HG02763 (cell line): ENCODE measurements around the gene FAM117A.
"Not testable (repeated sequence)": the region's sequence is repeated elsewhere in the genome, so short reads cannot be mapped to it uniquely, and the experiment has no call there.

Experiments
- ATAC-seq: cut with Tn5 transposase; IDR thresholded peaks from one replicate; pipeline ENCODE4 v1.9.1; 2021; ENCODE audit warnings: mild to moderate bottlenecking, moderate library complexity; ENCODE audit not compliant: unreplicated experiment

The FAM117A gene

DNA sequence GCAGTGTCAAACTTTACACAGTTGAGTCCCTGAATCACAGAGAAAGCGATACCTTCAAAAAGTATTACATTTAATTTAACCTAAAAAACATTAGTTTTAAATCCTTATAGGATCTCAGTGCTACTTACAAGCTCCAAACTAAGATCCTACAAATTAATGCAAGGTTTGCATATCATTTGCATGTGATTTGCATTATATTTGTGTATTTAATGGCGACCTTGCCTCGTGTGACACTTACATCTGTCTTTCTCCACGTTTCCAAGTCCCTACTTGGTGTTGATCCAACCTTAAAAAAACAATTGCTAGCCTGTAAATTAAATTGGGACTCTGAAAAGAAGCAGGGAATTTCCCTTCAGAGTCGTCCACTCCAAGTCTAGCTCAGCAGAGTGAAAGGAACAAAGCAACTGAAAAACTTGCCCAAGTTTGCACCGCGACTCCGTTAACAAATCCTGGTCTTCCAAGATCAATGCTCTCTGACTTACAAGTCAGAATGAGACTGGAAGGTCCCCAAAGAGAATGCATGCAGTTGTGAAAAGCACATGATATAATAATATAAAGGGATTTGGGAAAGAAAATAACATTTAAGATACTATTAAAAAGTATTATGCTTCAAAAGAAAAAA lies 739 bp upstream of the FAM117A start:
- ATAC-seq = no peak

DNA sequence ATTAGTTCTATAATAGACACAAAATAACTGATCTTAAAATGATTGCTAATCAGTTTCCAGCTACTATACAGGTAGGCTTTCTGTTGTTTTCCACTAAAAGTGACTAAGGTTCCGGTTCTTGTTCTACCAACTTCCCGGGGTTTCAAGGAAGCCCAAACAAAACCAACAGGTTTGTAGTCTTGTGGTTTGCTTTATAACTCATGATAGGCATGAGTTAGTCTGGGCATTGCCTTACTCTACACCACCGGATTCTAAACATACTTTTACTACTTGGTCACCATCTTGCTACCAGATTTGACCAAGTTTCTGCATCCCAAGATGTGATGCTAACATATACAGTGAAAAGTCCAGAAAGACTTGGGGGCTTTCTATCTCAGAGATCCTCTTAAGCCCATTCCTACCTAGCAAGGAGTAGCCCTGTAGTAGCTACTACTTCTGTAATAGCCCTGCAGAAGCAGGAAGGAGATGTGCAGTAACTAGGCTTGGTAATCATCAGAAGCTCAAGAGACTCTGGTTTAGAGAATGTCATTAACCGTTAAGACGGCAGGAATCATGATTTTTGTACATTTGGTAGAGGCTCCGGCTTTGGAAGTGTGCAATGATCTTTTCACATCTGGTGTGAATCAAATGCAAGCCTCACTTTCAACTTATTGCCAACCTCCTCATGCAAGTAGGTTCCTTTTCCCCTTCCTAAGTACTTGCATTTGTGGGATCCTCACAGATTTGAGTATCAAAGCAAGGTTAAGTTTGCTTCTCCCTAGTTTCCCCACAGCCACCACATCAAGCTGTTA lies 1.6 kb downstream of the FAM117A start:
- ATAC-seq = no peak

DNA sequence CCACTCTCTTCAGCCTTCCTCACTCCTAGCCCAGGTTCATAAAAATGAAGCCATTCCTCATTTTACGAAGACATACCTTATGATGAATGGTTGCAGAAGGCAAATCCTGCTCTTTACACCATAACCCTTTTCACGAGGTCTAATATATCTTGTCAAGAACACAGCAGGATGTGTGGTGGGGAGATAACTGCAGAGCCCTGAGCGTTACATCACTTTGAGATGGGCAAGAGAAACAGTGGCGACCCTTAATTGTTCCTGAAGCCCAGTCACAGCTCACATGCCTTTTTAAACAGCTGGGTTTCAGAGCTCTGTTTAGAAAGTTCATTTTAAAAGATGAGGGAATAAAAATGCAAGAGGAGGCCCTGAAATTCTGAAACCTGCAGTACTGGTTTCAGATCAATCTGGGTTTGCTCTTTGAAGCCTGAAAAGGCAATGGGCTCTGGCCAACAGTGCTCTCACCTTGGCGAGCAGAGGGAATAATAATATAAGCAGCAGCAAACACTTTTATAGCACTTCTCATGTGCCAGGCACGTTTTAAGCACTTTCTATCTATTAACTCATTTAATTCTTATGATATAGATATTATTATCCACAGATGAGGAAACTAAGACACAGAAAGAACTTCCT lies 2.9 kb downstream of the FAM117A start:
- no peak for ATAC-seq

DNA sequence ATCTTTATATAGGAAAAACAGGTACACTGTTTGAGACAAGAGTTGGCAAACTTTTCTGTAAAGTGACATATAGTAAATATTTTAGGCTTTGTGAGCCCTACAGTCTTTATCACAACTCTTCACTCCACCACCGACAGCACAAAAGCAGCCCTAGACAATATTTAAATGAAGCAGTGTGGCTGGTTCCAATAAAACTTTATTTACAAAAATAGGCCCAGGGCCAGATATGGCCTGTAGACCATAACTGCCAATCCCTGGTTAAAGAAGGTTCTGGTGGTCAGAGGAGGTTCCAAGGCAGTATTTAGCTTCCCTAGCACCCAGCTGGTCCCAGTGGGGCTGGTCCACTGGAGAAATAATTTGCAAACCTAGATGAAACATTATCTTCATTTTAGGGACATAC lies 3.6 kb downstream of the FAM117A start:
- no peak for ATAC-seq

DNA sequence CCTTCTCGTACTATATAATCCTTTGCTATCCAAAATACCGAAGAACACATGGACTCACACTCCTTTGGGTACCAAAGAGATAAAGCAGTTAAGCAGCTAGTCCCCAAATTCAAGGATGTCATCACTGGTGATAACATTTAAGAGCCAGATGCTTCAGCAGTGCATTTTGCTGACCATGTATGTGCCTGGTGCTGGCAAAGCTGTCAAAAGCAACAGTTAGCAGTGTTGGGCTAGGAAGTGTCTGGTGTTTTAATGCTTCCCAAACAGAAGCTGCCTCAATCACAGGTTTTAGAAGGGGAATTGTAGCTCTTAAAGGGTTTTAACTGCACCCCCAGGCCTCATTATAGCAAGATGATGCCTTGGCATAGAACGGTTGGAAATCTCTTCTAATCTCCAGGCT lies 4.7 kb downstream of the FAM117A start:
- no peak for ATAC-seq

DNA sequence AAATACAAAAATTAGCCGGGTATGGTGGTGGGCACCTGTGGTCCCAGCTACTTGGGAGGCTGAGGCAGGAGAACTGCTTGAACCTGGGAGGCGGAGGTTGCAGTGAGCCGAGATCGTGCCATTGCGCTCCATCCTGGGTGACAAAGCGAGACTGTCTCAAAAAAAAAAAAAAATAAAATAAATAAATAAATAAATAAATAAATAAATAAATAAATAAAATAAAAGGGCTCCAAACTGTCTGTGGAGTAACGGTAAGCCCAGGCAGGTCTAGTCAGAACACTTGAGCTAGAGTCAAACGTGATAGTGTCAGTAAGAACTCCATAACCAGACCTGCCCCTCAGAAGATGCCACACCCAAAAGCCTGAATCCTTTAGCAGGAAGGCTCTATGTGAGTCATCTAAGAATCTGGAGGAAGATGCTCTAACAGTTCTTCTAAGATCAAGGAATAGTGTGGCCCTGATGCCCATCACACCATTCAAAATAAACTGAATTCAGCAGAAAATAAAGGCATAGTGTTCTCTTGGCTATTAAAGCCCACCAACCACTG lies 5.4 kb downstream of the FAM117A start:
- ATAC-seq = not testable (repeated sequence)

DNA sequence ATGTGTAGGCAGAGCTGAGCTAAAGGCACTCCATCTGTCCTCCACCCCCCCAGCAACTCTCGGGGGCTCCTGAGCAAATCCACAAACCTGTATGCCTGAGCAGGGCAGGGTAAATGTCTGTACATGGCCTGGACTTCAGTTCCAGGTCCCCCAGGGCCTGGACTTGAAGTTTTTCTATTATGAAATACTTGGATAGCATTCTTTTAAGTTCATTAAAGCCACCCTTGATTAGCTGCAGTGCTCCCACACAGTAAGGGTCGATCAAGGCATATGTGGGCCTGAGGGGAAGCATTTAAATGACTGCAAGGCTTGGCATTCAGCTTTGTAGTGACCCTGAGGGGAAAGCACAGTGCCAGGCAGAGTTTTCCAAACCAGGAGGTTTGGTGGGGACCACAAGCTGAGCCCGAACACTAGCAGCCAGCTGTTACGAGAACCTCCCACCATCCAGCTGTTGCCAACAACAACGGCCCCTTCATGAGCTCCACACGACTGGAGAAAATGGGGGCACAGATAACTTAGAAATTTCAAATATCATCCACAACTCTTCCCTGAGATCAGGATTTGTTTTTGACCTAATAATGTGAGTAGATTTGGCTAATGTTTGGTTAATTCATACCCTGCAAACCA lies 6.7 kb downstream of the FAM117A start:
- no peak for ATAC-seq

DNA sequence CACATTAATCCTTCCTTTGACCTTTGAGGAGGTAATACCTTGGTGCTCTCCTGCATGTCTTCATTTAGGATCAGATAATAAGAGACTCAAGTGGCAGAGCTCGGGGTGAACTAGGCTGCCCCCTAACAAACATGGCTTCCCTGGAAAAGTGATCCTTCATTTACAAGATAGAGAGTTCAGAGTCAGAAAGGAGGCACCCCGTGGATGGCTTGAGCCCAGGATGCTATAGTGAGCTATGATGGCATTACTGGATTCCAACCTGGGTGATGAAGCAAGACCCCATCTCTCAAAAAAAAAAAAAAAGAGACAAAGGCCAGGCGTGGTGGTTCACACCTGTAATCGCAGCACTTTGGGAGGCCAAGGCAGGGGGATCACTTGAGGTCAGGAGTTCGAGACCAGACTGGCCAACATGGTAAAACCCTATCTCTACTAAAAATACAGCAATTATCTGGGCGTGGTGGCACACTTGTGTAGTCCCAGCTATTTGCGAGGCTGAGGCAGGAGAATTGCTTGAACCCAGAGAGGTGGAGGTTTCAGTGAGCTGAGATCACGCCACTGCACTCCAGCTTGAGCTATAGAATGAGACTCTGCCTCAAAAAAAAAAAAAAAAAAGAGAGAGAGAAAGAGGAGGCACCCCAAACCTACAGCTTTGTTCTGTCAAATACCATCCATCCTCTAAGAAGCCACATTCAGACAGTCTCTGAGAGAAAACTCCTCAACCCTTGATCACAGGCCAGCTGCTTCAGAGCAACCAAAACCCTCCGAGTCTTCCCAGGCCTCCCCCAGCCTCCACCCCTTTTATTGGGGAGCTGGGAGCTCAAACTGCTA lies 7.4 kb downstream of the FAM117A start:
- no peak for ATAC-seq

DNA sequence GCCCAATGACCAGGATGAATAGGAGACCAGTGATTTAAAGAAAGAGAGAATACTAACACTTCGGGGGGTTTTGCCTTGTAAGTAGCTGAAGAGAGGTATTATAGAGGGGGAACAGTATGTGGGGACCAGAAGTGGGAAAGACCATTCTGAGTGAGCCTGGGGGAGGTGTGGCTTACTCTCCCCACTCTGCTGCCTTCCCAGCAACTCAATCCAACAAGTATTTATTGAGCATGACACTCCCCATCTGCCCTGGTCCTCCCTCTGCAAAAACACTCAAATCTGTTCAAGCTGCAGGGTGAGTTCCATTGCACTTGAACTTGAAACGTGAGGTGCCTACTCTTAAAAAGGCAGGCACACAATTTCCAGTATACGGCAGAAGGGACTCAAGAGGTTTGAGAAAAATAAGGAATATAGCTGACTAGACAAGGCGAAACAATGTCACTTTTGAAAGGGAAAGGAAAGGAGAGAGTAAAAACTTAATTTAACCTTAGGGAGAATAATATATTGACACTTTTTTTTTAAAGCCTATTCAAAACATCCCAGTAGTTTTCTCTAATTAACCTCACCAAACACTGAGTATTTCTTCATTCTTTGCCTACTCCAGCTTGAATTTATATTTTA lies 8.2 kb downstream of the FAM117A start:
- ATAC-seq = no peak

DNA sequence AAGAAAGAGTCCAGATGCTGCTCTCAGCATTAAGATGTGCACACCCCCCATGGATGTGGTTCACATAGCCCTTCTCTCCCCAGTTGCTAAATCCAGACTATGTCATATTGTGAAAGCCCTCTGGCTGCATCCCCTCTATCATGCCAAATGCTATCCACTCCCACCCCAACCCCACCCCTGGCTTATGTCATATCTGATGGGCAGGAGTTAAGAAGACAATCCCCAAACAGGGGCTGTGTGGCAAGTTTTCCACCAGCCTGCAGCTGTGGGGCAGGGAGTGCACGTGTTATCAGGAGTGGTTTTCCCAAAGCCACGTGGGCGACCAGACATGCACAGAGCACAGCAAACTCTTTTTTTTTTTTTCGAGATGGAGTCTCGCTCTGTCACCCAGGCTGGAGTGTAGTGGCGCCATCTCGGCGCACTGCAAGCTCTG lies 10.0 kb downstream of the FAM117A start:
- no peak for ATAC-seq

DNA sequence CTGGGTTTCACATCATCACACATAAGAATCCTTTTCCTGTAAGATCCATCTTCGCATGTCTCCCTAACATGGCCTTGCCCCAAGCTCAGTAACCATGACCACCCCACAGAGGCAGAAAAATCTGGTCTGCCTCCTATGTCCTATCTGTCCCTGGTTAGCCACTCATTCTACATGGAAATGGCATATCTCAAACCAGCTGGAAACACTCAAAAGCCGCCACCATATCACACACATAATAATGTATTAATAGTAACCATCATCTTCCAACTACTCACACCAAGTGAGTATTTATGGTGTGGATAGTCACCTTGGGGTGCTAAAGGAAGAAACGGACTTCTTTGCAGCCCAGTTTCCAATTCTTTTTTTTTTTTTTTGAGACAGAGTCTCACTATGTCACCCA lies 11.4 kb downstream of the FAM117A start:
- no peak for ATAC-seq

DNA sequence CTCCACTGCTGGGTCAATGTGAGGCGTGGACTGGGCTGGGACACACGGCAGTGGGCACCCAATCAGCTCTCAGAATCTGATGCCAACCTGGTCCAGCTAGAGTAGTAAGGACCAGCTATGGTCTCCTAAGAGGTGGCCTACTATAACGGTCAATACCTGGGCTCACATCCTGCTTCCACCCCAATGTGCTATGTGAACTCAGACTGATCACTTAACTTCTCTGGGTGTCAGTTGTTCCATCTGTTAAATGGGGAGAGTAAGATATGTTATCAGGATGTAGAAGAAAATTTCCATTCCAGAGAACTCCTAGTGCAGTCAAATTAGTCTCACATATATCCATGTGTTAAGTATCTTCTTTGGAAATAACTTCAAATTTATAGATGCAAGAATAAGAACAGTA lies 14.2 kb downstream of the FAM117A start:
- no peak for ATAC-seq

DNA sequence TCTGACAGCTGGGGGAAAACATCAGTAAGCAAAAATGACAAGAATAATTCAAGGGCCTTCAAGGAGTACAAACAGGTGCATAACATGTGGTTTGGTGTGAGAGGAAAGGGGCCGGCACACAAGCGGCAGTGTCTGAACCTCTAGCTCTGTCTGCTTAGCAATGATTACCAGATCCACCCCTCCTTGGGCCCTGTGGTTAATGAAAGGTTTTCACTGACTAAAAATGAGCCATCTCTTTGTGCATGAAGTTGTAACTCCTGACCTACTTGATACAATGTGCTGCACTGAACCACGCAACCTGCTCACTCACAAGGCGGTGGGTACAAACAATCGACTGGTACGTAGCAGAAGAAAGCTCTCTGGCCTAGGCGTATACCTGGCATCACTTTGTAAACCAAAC lies 15.1 kb downstream of the FAM117A start:
- ATAC-seq = peak; percentile 74

DNA sequence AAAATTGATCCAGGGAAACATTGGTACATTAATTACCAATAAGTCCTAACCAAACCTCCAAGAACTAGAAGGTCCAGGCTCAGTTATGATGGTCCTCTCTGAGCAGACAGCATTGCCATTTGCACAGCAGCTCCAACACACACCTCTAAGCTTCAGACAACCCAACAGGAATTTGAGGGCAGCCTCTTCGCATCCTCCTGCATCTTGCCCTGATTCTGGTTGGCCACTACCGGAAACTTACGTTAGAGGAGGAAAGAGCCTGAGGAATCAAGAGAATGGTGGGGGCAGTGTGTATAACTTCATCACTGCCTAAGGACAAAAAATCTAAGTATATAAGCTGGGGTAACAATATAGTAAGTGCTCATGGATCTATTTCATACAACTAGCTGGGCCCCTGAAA lies 15.7 kb downstream of the FAM117A start:
- no peak for ATAC-seq

DNA sequence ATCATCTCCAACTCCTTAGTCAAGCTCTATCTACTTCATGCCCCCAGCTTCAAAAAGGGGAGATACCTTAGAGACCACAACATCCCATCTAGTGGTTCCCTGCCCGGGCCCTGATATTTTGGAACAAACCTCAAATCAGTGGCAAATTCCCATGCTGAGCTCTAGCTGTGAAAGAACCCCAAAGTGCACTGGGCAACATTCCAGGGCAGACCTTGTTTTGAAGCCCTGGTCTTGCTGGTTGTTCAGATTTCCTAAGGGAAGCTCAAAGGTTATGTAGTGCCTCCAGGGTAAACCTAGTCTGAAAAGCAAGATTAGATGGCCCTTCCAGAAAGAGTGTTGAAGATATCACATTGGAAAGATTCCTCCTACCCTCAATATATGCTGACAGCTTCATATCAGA lies 16.3 kb downstream of the FAM117A start:
- ATAC-seq = no peak

DNA sequence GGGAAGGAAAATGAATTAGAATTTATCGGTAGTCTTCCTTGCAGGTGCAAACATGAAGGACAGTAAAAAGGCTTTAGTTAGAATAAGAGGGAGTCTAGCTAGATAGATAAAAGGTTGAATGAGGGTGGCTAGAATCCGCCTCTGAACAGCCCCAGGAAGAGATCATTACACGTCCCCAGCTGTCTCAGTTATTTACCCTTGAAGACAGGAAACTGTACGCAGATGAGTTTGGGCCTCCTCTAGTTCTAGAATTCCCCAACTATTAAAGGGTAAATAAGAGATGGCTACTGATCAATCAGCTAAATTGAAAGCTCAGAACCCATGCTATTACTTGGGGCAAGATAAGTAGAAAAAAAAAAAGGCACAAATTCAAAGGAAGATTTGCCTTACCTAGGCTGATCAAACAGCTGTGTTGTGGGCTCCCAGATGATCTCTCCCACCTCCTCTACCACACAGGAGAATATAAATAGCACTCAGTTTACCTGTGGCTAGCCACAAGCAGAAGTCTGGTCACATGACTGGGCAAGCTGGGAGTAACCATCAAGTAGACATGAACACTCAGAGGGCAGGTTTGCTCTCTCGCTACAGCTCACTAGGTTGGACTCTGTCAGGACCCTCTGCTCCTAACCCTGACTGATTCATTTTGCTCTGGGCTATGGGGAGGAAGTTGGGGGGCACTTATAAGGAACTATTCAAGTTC lies 17.0 kb downstream of the FAM117A start:
- peak; percentile 58 for ATAC-seq

DNA sequence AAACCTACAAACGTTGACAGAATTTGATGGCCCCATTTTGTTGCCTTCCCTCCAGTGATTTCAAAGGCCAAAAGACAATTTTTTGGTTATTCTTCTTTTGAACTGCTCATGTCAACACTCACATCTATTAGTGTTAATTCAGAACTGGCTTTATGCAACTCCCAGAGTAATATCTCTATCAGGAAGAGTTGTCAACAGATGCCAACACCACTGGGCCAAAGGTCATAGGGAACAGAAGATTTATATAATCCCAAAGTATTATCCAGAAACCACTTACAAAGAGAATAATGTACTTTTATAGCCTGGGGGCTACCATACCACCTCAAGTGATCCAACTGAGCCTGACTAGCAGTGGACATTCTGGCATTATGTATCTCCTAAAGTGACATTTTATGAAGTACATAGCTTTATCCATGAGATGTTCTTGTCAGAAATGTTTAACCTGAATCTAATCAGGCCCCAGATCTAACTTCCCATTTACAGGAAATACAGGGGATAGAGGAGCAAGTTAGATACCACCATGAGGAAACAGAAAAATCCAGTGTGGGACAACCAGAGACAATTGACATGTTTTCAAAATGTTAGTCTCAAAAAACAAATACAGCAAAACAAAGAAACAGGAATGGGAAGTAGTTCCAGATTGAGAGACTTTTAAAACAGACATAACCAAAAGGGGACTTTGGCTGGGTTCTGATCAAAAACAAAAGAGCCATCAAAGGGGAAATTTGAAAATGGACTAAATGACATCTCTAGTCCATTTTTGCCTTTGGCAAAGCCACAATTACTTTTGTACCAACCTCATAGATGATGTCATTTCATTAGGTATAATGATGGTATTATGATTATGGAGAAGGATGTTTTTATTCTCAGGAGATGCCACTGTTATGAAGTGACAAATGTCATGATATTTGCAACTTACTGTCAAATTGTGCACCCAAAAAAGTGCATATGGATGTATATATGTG lies 18.5 kb downstream of the FAM117A start:
- no peak for ATAC-seq

DNA sequence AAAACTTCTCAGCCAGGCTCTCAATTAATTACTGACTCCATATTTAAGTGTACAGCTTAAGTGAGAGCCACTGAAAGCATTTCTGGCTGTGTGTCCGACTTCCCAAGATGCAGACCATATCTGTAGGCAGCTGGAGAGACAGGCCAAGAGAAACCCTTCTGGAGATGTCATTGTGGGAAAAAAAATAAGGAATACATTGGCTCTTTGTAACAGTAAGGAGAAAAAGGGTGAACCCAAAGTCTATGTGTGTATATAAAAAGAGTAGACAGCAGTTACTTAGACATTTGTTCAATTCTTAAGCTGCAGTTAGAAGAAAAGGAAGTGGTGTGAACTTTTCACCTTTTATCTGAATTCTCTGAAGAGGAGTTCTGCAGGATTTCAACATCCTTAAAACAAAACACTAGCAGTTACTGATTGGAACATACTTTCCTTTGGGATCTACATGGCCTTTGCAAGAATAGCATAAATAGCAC lies 21.7 kb downstream of the FAM117A start:
- ATAC-seq = no peak
